Upper lobe of left lung (tissue), 4 donors: Measurements from ENCODE around the gene MAP1S.

Experiments
- CTCF ChIP-seq, 6 experiments: fragments of 450-650 bp in 4 of 6; fragments of 200-600 bp in 2 of 6; sonication (generic) in 2 of 6; IDR thresholded peaks; one replicate each; pipeline ENCODE4 v1.5.1; 2016 to 2019; ENCODE audit warnings: antibody characterized with exemption in 6 of 6
- POLR2A ChIP-seq, 4 donors: fragments of 450-650 bp; IDR thresholded peaks; one replicate each; pipeline ENCODE4 v1.5.1; 2016 to 2017; ENCODE audit warnings: antibody characterized with exemption in 4 of 4, mild to moderate bottlenecking in 2 of 4

DNA sequence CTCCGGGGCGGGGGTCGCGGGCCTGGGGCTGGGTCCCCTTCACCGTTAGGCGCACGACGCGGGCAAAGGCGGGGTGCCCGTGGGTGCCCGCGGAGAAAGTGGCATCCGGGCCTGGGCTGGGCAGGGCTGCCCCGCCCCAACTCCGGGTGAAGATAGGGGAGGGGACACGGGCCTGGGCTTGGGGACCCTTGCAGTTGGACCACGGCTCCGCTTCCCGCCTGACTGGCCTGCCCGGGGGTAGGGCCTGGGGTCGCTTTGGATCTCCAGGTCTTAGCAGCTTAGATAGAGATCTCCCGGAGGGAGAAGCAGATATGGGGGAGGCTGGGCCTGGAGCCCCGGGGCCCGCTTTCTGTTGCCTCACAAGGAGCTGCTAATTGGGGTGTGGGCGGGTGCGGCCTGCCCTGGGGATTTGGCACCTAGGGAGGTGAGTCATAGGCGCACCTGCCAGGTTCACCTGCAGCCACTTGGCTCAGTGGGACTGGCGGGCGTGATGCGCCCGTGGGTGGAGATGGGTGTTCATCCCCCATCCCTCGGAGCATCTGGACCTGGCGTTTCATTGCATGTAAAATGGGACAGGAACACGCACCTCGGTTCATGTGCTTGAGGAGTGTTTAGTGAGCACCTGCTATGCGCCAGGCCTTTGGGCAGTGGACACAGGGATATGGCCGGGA is 585 bp downstream of the MAP1S start:
- TF ChIP-seq CTCF (IDR thresholded peaks at IDR 0.05) (no peak), POLR2A (IDR thresholded peaks at IDR 0.05) (no peak)
